ENCODE data around the gene FIBCD1. TPM values are rescaled to one million over a fixed set of nuclear protein-coding genes. Genes with fewer than 3 reads are reported as not detected.

FIBCD1 gene
- total RNA-seq, 4 donors from 2014 or later = 1.4 to 1.7 TPM; not detected in 2

DNA sequence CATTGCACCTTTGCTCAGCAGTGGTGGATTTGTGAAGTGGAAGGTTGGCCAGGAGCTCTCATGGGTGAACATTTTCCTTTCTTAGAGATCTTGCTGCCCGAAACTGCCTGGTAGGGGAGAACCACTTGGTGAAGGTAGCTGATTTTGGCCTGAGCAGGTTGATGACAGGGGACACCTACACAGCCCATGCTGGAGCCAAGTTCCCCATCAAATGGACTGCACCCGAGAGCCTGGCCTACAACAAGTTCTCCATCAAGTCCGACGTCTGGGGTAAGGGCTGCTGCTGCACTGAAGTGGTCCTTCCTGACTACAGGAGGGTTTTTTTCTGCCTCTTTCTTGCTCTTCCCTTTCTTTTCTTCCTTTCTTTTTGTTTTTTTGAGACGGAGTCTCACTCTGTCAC, 64.3 kb downstream of the FIBCD1 start:
- Histone ChIP-seq H3K9me3 (no peaks in the 10 kb centered on the region), H3K27ac (peak overlapping the region; percentile 9 to 80 (median 68)), H3K27me3 (no peaks in the 10 kb centered on the region), H3K4me1 (peaks cover 5 to 61% (median 14%) of the 10 kb centered on the region in 3 donors), H3K4me3 (no peak overlapping the region), H3K36me3 (peaks cover 0 to 92% of the 10 kb centered on the region in 2 donors)
- TF ChIP-seq POLR2A (IDR thresholded peaks at IDR 0.05) (no peak), POLR2AphosphoS5 (IDR thresholded peaks at IDR 0.05) (no peak), EP300 (IDR thresholded peaks at IDR 0.05) (no peak)
- 80 to 89% methylated on average over 3 to 5 of the region's 5 CpGs for WGBS, 2 donors (ENCODE audit: low coverage in 1 of 2)
- ATAC-seq = no peak

DNA sequence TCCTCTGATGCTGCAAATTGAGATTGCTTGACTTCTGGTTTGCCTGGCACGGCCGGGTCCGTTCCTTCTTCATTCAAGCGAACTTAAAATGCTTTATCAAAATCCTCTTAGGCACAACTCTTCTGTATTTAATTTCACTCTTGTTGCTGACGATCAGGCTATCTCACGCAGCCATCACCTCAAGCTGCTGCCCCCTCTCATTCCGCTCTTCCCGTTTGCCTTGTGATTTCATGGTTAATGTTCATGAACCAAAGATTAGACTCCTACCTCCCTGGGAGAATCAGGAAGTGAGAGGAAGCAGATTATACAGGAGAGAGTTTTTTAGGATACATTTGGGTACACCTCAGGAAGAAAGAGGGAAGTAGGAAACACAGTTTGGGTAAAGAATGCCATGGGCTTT, 65.1 kb downstream of the FIBCD1 start:
- H3K27ac ChIP-seq = peak overlapping the region; percentile 63 to 80 (median 72)
- no peak overlapping the region for H3K4me3 ChIP-seq
- H3K4me1 ChIP-seq = peaks cover 5 to 70% (median 18%) of the 10 kb centered on the region in 3 donors
- no peaks in the 10 kb centered on the region for H3K27me3 ChIP-seq
- no peaks in the 10 kb centered on the region for H3K9me3 ChIP-seq
- TF ChIP-seq POLR2AphosphoS5 (IDR thresholded peaks at IDR 0.05) (no peak), EP300 (IDR thresholded peaks at IDR 0.05) (no peak), POLR2A (IDR thresholded peaks at IDR 0.05) (no peak)
- TF ChIP-seq, protein P1, sequence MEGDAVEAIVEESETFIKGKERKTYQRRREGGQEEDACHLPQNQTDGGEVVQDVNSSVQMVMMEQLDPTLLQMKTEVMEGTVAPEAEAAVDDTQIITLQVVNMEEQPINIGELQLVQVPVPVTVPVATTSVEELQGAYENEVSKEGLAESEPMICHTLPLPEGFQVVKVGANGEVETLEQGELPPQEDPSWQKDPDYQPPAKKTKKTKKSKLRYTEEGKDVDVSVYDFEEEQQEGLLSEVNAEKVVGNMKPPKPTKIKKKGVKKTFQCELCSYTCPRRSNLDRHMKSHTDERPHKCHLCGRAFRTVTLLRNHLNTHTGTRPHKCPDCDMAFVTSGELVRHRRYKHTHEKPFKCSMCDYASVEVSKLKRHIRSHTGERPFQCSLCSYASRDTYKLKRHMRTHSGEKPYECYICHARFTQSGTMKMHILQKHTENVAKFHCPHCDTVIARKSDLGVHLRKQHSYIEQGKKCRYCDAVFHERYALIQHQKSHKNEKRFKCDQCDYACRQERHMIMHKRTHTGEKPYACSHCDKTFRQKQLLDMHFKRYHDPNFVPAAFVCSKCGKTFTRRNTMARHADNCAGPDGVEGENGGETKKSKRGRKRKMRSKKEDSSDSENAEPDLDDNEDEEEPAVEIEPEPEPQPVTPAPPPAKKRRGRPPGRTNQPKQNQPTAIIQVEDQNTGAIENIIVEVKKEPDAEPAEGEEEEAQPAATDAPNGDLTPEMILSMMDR (IDR thresholded peaks at IDR 0.05) = no peak
- peaks cover 0 to 84% of the 10 kb centered on the region in 2 donors for H3K36me3 ChIP-seq
- ATAC-seq = no peak
- WGBS, 2 donors (ENCODE audit: low coverage in 1 of 2) = 79 to 90% methylated on average over 4 to 7 of the region's 8 CpGs

DNA sequence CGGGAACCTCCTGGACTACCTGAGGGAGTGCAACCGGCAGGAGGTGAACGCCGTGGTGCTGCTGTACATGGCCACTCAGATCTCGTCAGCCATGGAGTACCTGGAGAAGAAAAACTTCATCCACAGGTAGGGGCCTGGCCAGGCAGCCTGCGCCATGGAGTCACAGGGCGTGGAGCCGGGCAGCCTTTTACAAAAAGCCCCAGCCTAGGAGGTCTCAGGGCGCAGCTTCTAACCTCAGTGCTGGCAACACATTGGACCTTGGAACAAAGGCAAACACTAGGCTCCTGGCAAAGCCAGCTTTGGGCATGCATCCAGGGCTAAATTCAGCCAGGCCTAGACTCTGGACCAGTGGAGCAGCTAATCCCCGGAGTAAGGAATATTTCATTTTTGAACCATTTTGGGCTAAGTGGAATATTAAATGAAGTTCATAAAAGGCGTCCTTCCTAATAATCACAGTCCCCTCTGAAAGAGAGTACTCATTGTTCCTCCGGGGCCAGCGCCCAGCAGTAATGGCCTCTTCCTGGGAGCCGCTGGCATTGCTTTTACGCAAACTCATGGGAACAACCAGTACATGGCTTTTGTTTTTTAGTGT, 66.0 kb downstream of the FIBCD1 start:
- Histone ChIP-seq H3K4me1 (peaks cover 5 to 79% (median 18%) of the 10 kb centered on the region in 3 donors), H3K4me3 (no peak overlapping the region), H3K27me3 (no peaks in the 10 kb centered on the region), H3K9me3 (no peaks in the 10 kb centered on the region), H3K27ac (peak overlapping the region; percentile 63 to 80 (median 72)), H3K36me3 (peaks cover 0 to 75% of the 10 kb centered on the region in 2 donors)
- WGBS, 2 donors (ENCODE audit: low coverage in 1 of 2) = 29 to 38% methylated on average over 6 of the region's 15 CpGs
- ATAC-seq = peak; percentile 76
- TF ChIP-seq POLR2A (IDR thresholded peaks at IDR 0.05) = no peak
- peak; percentile 60 for TF ChIP-seq POLR2AphosphoS5 (IDR thresholded peaks at IDR 0.05)
- peak; percentile 57 for TF ChIP-seq EP300 (IDR thresholded peaks at IDR 0.05)

DNA sequence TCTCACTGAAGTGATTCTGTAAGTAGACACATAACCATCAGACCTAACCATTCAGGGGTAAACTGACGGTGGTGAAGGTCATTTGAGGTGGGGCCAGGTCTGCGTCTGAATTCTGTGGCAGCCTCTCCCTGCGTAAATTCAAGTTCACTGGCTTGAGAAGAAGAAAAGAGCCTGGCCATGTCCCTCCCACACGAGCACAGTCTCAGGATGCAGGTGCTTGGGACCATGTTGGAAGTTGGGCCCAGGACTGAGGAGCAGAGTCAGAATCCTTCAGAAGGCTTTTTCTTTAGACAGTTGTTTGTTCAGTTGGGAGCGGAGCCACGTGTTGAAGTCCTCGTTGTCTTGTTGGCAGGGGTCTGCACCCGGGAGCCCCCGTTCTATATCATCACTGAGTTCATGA, 66.5 kb downstream of the FIBCD1 start:
- WGBS, 2 donors (ENCODE audit: low coverage in 1 of 2) = 48 to 82% methylated on average over 3 to 5 of the region's 9 CpGs
- no peak for ATAC-seq
- TF ChIP-seq POLR2A (IDR thresholded peaks at IDR 0.05) = no peak
- no peak for TF ChIP-seq EP300 (IDR thresholded peaks at IDR 0.05)
- TF ChIP-seq POLR2AphosphoS5 (IDR thresholded peaks at IDR 0.05) = no peak
- TF ChIP-seq, protein P1 (IDR thresholded peaks at IDR 0.05) = no peak
- Histone ChIP-seq H3K27ac (peak overlapping the region; percentile 53 to 80 (median 68)), H3K27me3 (no peaks in the 10 kb centered on the region), H3K4me1 (peaks cover 5 to 84% (median 18%) of the 10 kb centered on the region in 3 donors), H3K9me3 (no peaks in the 10 kb centered on the region), H3K4me3 (no peak overlapping the region), H3K36me3 (peaks cover 0 to 74% of the 10 kb centered on the region in 2 donors)

DNA sequence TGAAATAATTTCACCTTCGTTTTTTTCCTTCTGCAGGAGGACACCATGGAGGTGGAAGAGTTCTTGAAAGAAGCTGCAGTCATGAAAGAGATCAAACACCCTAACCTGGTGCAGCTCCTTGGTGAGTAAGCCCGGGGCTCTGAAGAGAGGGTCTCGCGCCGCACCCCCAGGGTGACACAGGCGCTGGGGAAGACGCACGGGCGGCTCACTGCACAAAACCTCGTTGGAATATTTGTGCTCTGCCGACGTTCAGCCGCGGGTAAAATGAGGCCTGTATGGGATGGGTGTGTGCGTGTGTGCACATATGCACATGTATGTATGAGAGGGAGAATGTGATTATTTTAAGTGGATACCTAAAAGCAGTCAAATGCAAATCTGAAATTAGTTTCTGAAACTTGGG, 67.0 kb downstream of the FIBCD1 start:
- peaks cover 5 to 88% (median 18%) of the 10 kb centered on the region in 3 donors for H3K4me1 ChIP-seq
- TF ChIP-seq, protein P1 (IDR thresholded peaks at IDR 0.05) = no peak
- no peak for TF ChIP-seq POLR2AphosphoS5 (IDR thresholded peaks at IDR 0.05)
- TF ChIP-seq EP300 (IDR thresholded peaks at IDR 0.05) = no peak
- no peak for TF ChIP-seq POLR2A (IDR thresholded peaks at IDR 0.05)
- H3K36me3 ChIP-seq = peaks cover 0 to 70% of the 10 kb centered on the region in 2 donors
- no peak for ATAC-seq
- no peak overlapping the region for H3K4me3 ChIP-seq
- H3K27ac ChIP-seq = peak overlapping the region in 2 of 4 donors; percentile 73 to 80
- no peaks in the 10 kb centered on the region for H3K27me3 ChIP-seq
- no peaks in the 10 kb centered on the region for H3K9me3 ChIP-seq
- WGBS, 2 donors (ENCODE audit: low coverage in 1 of 2) = 80 to 92% methylated on average over 4 to 15 of the region's 15 CpGs
